H1 (cell line): ENCODE data around the gene C16orf95. TPM values are rescaled to one million over a fixed set of nuclear protein-coding genes. Genes with fewer than 3 reads are reported as not detected.

Experiments used
- GABPA ChIP-seq: IDR thresholded peaks from 2 replicates; pipeline ENCODE4 v1.6.1; 2011; ENCODE audit warnings: mild to moderate bottlenecking, low read length, moderate library complexity, borderline replicate concordance; ENCODE audit not compliant: insufficient read depth
- POU5F1 ChIP-seq: IDR thresholded peaks from 2 replicates; pipeline ENCODE4 v1.6.1; 2011; ENCODE audit warnings: low read depth, mild to moderate bottlenecking, low read length, moderate library complexity
- polyA plus RNA-seq, 7 experiments: library from polyadenylated mRNA; depleted of rRNA in 3 of 7; stranded (reverse) in 5 of 7; unstranded in 2 of 7; fragments of >200 nt in 5 of 7; fragments of 200-250 nt in 2 of 7; gene quantifications; 1 replicate in 5 of 7; 2 replicates in 1 of 7; 4 replicates in 1 of 7; pipeline versions ENCODE4 v1.2.1 to v1.2.3, GENCODE V29; 2011 to 2013; ENCODE audit warnings: missing spikeins in 2 of 7, mixed read lengths in 2 of 7
- total RNA-seq: library from RNA; stranded (reverse); fragmentation: NEBNext Ultra II Directional; extraction: Animal tissue kit (Norgen Biotek cat#: 25700); gene quantifications from 2 replicates; pipeline ENCODE4 v1.2.1, GENCODE V29; 2021

The C16orf95 gene
- total and polyA plus RNA-seq, 2 of the 8 experiments (the other 6 are each of a cell fraction or from before 2014, with no cell fraction given) = 5.0 to 5.4 TPM

DNA sequence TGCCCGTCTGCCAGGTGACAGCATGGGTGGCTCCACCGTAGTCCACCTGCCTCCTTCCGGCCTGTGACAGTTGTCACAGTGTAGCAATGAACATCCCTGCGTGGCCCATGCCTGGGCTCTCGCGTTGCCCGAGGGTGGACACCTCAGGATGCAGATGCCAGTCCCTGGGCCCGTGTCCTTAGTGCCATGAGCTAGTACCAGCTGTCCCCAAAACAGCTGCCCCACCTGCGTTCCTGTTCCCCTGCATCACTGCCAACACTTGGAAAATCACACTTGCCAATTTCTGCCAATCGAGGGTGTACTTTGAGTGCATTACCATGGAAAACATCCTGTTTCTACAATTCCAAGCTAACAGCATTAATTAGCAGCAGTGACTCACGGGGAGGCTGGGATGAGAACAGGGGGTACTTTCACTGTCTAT lies 9.0 kb upstream of the C16orf95 start (continued):
- no peak for TF ChIP-seq POU5F1
- no peak for TF ChIP-seq GABPA
- TF ChIP-seq, all 59 proteins: peak for 0
